Left lobe of liver (tissue), 2 donors: ENCODE results near the gene LYPLA2. TPM values are rescaled to one million over a fixed set of nuclear protein-coding genes. Genes with fewer than 3 reads are reported as not detected.
"Not testable (repeated sequence)": the region's sequence is repeated elsewhere in the genome, so short reads cannot be mapped to it uniquely, and the experiment has no call there.

Experiments
- ATAC-seq: fragments of 200-7000 bp; cut with Tn5 transposase; one replicate; pipeline ENCODE4 v1.9.1; 2020; ENCODE audit warnings: mild to moderate bottlenecking, moderate library complexity
- DNase-seq: peaks from one replicate; pipeline ENCODE4 v3.0.0-alpha.2; 2020; ENCODE audit warnings: low spot score
- total RNA-seq: library from RNA; stranded (reverse); gene quantifications from one replicate; pipeline ENCODE4 v1.2.1, GENCODE V29; 2021
- donor health status: DM: no; HTN: no; CAD: no; lungs with moderate emphysema.
- donor health status: DM: no; HTN: yes; CAD: no.

The LYPLA2 gene
- total RNA-seq, 1 donor from 2014 or later: 32.5 TPM

- peak; percentile 73 for ATAC-seq
These were observed 8.8 kb downstream of the LYPLA2 start for GRCh38 chr1:23799570-23800399.

GRCh38 chr1:23800400-23801337, 9.7 kb downstream of the LYPLA2 start, which contains the start of gene GALE:
Gene GALE (minus strand): TSS chr1:23800754. CDS start chr1:23799007, 1,747 bp downstream.
- ATAC-seq (peak; percentile 82), DNase-seq (peak; percentile 99)

More at GRCh38 chr1:23799570-23800399, 8.8 kb downstream of the LYPLA2 start:
- peak; percentile 90 for DNase-seq

GRCh38 chr1:23801338-23801748, 10.4 kb downstream of the LYPLA2 start:
- ATAC-seq: peak; percentile 46
- DNase-seq: peak; percentile 78

- ATAC-seq (peak; percentile 14), DNase-seq (peak; percentile 80)
These were observed 10.9 kb downstream of the LYPLA2 start for GRCh38 chr1:23801876-23802275.

GRCh38 chr1:23802809-23803342, 11.9 kb downstream of the LYPLA2 start:
- not testable (repeated sequence) for ATAC-seq

GRCh38 chr1:23803674-23804073, 12.7 kb downstream of the LYPLA2 start:
- no peak for ATAC-seq
- DNase-seq: no peak

More at GRCh38 chr1:23802809-23803342, 11.9 kb downstream of the LYPLA2 start:
- not testable (repeated sequence) for DNase-seq

GRCh38 chr1:23804183-23804835, 13.4 kb downstream of the LYPLA2 start:
- ATAC-seq (no peak), DNase-seq (no peak)

GRCh38 chr1:23805025-23805424, 14.1 kb downstream of the LYPLA2 start:
- no peak for ATAC-seq
- no peak for DNase-seq

GRCh38 chr1:23806280-23806679, 15.3 kb downstream of the LYPLA2 start:
- ATAC-seq (no peak), DNase-seq (no peak)

- ATAC-seq (no peak), DNase-seq (no peak)
These were observed 16.5 kb downstream of the LYPLA2 start for GRCh38 chr1:23807453-23807852.

- peak; percentile 85 for DNase-seq
- peak; percentile 97 for ATAC-seq
These were observed 18.8 kb downstream of the LYPLA2 start for GRCh38 chr1:23809751-23810171.

GRCh38 chr1:23810818-23811540, 20.0 kb downstream of the LYPLA2 start:
- peak; percentile 60 for ATAC-seq
- no peak for DNase-seq

GRCh38 chr1:23814016-23814415, 23.1 kb downstream of the LYPLA2 start:
- DNase-seq: no peak

GRCh38 chr1:23816361-23816760, 25.4 kb downstream of the LYPLA2 start:
- DNase-seq: no peak
- no peak for ATAC-seq

More at GRCh38 chr1:23814016-23814415, 23.1 kb downstream of the LYPLA2 start:
- no peak for ATAC-seq

GRCh38 chr1:23816906-23817305, 26.0 kb downstream of the LYPLA2 start:
- DNase-seq (no peak), ATAC-seq (no peak)

GRCh38 chr1:23817633-23818032, 26.7 kb downstream of the LYPLA2 start:
- ATAC-seq: no peak

GRCh38 chr1:23823767-23824166, 32.8 kb downstream of the LYPLA2 start:
- no peak for ATAC-seq
- no peak for DNase-seq

More at GRCh38 chr1:23817633-23818032, 26.7 kb downstream of the LYPLA2 start:
- no peak for DNase-seq

- ATAC-seq (peak; percentile 81), DNase-seq (peak; percentile 56)
These were observed 33.7 kb downstream of the LYPLA2 start for GRCh38 chr1:23824711-23825075.

GRCh38 chr1:23825076-23825761, 34.3 kb downstream of the LYPLA2 start, which contains the start of gene HMGCL:
Gene HMGCL (minus strand): TSS chr1:23825429. CDS start chr1:23825415, 14 bp downstream.
- peak; percentile 94 for ATAC-seq
- peak; percentile 92 for DNase-seq
